SJSA1 (cell line): Measurements from ENCODE around the gene STAM2. TPM values are rescaled to one million over a fixed set of nuclear protein-coding genes. Genes with fewer than 3 reads are reported as not detected.
A peak's percentile ranks its signal among the peaks of the same experiment; 100 is the strongest.
"Not testable (repeated sequence)": the region's sequence is repeated elsewhere in the genome, so short reads cannot be mapped to it uniquely, and the experiment has no call there.

Experiments used
- DNase-seq, 2 experiments: peaks; one replicate each; pipeline ENCODE4 v3.0.0-alpha.2; 2015 to 2020; ENCODE audit warnings: low spot score in 2 of 2, low read depth in 1 of 2
- H3K27ac ChIP-seq: fragments of 250-450 bp; sonication (Bioruptor Pico); 2 replicates; pipeline ENCODE4 v1.5.1; 2020; ENCODE audit warnings: mild to moderate bottlenecking, moderate library complexity
- H3K27me3 ChIP-seq: fragments of 250-450 bp; sonication (Bioruptor Pico); replicated peaks from 2 replicates; pipeline ENCODE4 v1.5.1; 2020; ENCODE audit warnings: mild to moderate bottlenecking, moderate library complexity
- H3K36me3 ChIP-seq: fragments of 250-450 bp; sonication (Bioruptor Pico); 2 replicates; pipeline ENCODE4 v1.5.1; 2020; ENCODE audit warnings: mild to moderate bottlenecking
- H3K4me1 ChIP-seq: fragments of 250-450 bp; sonication (Bioruptor Pico); replicated peaks from 2 replicates; pipeline ENCODE4 v1.6.1; 2021; ENCODE audit warnings: mild to moderate bottlenecking
- H3K4me3 ChIP-seq: fragments of 250-450 bp; sonication (Bioruptor Pico); 2 replicates; pipeline ENCODE4 v1.5.1; 2020; ENCODE audit warnings: mild to moderate bottlenecking
- H3K9me3 ChIP-seq: fragments of 250-450 bp; sonication (Bioruptor Pico); replicated peaks from 2 replicates; pipeline ENCODE4 v1.5.1; 2020; ENCODE audit warnings: mild to moderate bottlenecking
- total RNA-seq: library from RNA; depleted of rRNA; stranded (reverse); fragments of >200 nt; shearing (Covaris generic); gene quantifications from 2 replicates; pipeline ENCODE4 v1.2.3, GENCODE V29; 2014

STAM2 gene
- total RNA-seq, 1 experiment from 2014 or later = 50.7 TPM

DNA sequence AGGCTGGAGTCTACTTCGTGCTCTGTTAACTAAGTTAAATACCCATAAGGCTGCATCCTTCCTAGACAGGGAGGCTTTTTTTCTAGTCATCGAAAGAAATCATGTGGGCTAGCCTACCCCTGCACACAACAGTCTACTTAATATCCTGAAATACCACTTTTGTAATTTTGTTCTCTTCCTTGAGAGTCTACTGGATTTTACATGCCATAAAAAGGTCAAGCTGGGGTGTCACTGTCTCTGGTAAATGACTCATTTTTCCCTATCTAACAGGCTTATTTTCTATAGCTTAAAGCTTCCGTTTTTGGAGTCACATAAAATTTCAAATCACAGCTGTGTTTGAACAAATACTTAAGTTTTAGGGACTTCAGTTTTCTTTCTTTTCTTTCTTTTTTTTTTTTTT lies 10.7 kb upstream of the STAM2 start:
- Histone ChIP-seq H3K27ac (no peak overlapping the region), H3K9me3 (no peaks in the 10 kb centered on the region), H3K36me3 (no peaks in the 10 kb centered on the region), H3K4me3 (no peak overlapping the region), H3K27me3 (no peaks in the 10 kb centered on the region), H3K4me1 (peaks cover 3% of the 10 kb centered on the region; the same call in 1 of the 2 replicates)
- DNase-seq = no peak

DNA sequence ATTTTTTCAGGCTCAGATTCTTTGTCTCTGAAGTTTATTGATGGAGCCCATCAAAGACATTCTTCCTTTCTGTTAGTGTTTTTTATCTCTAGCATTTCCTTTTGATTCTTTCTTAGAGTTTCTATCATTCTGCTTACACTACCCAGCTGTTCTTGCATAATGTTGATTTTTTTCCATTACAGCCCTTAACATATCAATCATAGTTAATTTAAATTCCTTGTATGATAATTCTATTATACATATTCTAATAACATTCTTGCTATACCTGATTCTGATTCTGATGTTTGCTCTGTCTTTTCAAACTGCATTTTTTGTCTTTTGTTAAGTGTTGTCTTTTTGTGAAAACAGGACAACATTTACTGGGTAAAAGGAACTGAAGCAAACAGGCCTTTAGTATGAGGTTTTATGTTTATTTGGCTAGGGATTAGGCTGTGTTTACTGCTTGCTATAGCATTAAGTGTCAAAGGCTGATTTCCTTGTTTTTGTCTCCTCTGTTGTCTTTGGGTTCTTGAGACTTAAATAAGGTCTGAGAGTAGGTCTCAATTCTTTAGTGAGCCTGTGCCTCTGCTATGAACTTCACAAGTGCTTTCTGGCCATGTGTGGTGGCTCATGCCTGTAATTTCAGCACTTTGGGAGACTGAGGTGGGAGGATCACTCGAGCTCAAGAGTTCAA lies 8.0 kb upstream of the STAM2 start:
- Histone ChIP-seq H3K4me1 (peaks cover 3% of the 10 kb centered on the region; the same call in 1 of the 2 replicates), H3K4me3 (no peak overlapping the region), H3K36me3 (no peaks in the 10 kb centered on the region), H3K27me3 (no peaks in the 10 kb centered on the region), H3K27ac (no peak overlapping the region), H3K9me3 (no peaks in the 10 kb centered on the region)
- no peak for DNase-seq

DNA sequence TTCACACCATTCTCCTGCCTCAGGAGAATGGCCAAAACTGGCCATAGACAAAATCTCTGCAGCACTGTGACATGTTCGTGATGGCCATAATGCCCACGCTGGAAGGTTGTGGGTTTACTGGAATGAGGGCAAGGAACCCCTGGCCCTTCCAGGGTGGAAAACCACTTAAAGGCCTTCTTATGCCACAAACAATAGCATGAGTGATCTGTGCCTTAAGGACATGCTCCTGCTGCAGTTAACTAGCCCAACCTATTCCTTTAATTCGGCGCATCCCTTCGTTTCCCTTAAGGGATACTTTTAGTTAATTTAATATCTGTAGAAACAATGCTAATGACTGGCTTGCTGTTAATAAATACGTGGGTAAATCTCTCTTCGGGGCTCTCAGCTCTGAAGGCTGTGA lies 2.1 kb upstream of the STAM2 start:
- H3K9me3 ChIP-seq, H3K4me1 ChIP-seq, H3K27ac ChIP-seq, H3K36me3 ChIP-seq, H3K4me3 ChIP-seq, DNase-seq, H3K27me3 ChIP-seq: not testable (repeated sequence)

DNA sequence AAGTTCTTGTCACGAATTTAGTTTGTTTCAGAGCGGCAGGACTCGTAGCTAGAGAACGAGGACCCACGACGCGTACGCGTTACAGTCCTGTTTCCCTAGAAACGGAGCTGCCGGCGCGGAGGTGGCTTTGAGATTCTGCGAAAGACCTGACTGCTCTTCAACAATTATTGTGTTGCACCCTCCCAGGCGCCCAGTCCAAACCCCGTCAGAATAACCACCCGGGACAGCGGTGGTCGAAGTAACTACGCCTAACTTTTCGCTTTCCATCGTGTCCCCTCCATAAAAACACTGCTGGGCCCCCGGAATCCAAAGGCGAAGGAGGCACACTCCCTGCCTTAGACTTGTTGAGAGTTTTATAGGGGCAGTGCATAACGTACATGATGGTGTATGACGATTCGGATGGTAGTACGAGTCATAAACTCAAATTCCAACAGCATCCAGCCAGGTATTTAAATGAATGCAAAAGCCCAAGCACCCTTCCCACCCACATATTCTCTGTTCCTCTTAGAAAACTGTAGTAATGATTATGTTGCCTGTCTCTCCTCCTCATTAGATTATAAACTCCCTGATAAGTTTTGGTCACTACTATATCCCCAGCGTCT lies 651 bp upstream of the STAM2 start:
- no peak for DNase-seq
- 0 out of 2 replicates have a peak, but pooled peaks cover 3% of the 10 kb centered on the region for H3K36me3 ChIP-seq
- H3K4me3 ChIP-seq = peak overlapping the region; percentile 72
- no peaks in the 10 kb centered on the region for H3K27me3 ChIP-seq
- H3K27ac ChIP-seq = peak overlapping the region; percentile 88
- H3K9me3 ChIP-seq = no peaks in the 10 kb centered on the region
- H3K4me1 ChIP-seq = peaks cover 6% of the 10 kb centered on the region

DNA sequence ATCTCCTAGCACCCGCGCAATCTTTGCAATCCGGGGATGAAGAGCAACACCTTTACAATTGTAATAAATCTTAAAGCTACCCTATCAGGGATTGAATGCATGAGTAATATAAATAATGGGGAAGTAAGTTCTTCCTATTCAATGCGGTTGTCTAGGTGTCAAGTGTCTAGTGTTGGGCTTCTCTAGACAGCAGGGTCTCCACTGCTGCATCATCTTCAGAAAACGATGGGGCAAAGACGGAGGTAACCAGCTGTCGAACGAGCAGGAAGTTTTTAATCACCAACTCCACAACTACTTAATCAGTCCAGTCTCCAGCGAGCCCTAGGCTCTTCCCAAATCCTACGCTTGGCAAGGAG lies 573 bp downstream of the STAM2 start:
- Histone ChIP-seq H3K36me3 (0 out of 2 replicates have a peak, but pooled peaks cover 3% of the 10 kb centered on the region), H3K9me3 (no peaks in the 10 kb centered on the region), H3K4me3 (peak overlapping the region; percentile 72), H3K27ac (peak overlapping the region; percentile 88), H3K4me1 (peaks cover 6% of the 10 kb centered on the region), H3K27me3 (no peaks in the 10 kb centered on the region)
- DNase-seq = no peak

DNA sequence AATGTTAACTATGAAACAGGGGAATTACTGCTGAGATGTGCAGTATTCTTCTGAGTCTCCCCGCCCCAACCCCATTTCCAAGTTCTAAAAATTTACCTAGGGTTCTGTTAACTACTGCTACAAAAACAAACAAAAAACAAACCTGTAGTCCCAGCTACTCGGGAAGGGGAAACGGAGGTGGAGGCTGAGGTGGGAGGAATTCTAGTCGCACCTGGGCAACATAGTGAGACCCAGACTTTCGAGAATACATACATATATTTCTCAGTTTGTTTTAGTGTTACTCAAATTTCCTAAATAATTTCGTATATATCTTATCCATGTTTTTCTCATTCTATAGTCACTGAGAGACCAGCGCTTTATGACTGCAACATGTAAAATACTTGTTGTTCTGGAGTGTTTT lies 989 bp downstream of the STAM2 start:
- 0 out of 2 replicates have a peak overlapping the region, but pooled peaks have one; percentile 88 for H3K27ac ChIP-seq
- no peaks in the 10 kb centered on the region for H3K27me3 ChIP-seq
- DNase-seq = no peak
- peaks cover 6% of the 10 kb centered on the region for H3K4me1 ChIP-seq
- H3K9me3 ChIP-seq = no peaks in the 10 kb centered on the region
- 0 out of 2 replicates have a peak, but pooled peaks cover 3% of the 10 kb centered on the region for H3K36me3 ChIP-seq
- H3K4me3 ChIP-seq = peak overlapping the region; percentile 72

DNA sequence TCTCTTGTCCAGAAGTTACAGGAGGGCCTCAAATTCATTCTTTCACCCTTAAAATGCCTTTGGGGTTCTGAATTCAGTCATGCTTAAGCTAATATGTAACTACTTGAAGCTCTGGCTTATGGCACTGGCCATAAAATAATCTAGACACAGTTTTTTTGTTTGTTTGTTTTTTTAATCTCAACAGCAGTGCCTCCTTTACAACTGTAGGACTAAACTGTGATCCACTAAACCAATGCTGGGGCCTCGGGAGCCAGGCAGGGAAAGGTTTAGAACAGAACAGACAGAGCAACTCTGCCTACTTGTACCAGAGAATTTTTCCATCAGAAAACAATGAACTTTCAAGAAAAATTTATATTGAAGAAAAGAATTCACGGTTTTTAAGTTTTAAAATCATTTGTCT lies 1.7 kb downstream of the STAM2 start:
- Histone ChIP-seq H3K36me3 (0 out of 2 replicates have a peak, but pooled peaks cover 3% of the 10 kb centered on the region), H3K4me3 (no peak overlapping the region), H3K27me3 (no peaks in the 10 kb centered on the region), H3K27ac (no peak overlapping the region), H3K9me3 (no peaks in the 10 kb centered on the region), H3K4me1 (peaks cover 6% of the 10 kb centered on the region)
- no peak for DNase-seq

DNA sequence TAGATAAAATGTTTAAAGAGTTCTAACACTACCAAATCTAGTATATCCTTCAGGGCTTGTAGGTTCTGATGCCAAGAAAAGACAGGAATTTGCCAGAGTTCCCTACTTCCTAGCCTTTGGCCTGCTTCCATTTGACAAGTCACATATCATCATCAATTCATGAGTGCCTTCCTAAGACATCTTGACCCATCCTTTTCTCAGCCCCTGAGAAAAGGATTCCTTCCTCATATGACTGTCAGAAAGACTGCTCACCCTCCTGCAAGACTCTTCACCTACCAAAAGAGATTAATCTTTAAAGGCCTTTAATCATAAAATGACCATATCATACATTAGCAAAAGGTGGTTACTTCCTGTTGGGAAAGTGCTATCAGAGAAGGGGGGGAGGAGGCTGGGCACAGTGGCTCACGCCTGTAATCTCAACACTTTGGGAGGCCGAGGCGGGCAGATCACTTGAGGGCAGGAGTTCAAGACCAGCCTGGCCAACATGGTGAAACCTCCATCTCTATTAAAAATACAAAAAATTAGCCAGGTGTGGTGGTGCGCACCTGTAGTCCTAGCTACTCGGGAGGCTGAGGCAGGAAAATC lies 3.3 kb downstream of the STAM2 start:
- not testable (repeated sequence) for H3K4me1 ChIP-seq, H3K4me3 ChIP-seq, H3K27me3 ChIP-seq, DNase-seq, H3K36me3 ChIP-seq, H3K9me3 ChIP-seq, H3K27ac ChIP-seq

DNA sequence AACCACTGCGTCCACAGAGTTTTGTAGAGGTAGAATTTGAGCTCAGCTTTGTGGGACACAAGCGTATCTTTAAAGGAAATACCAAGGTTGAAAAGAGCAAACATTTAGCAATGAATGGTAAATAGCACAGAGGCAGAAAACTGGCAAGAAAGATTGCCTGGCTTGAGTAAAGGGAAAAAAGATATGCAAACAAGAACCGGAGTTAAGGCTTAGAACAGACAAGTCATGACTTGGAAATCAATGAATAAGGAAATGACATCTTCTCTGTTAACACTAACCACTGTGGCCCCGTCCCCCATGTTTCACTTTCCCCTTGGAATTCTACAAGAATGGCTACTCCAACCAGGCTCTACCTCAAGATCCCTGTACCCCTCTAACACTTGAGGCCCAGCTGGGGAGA lies 3.8 kb downstream of the STAM2 start:
- DNase-seq = no peak
- no peak overlapping the region for H3K4me3 ChIP-seq
- H3K36me3 ChIP-seq = 0 out of 2 replicates have a peak, but pooled peaks cover 3% of the 10 kb centered on the region
- H3K9me3 ChIP-seq = no peaks in the 10 kb centered on the region
- peaks cover 11% of the 10 kb centered on the region for H3K4me1 ChIP-seq
- no peak overlapping the region for H3K27ac ChIP-seq
- H3K27me3 ChIP-seq = no peaks in the 10 kb centered on the region

DNA sequence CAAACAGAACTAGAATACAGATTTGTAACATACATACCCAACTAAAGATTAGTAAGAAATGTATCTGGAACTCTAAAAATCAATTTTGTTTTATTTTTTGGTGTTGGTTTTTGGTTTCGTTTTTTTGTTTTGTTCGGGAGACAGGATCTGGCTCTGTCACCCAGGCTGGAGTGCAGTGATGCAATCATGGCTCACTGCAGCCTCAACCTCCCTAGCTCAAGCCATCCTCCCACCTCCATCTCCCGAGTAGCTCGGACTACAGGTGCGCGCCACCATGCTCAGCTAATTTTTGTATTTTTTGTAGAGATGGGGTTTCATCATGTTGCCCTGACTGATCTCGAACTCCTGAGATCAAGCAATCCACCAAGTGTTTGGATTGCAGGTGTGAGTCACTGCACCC lies 6.4 kb downstream of the STAM2 start:
- H3K27me3 ChIP-seq, H3K9me3 ChIP-seq, H3K36me3 ChIP-seq, H3K27ac ChIP-seq, DNase-seq, H3K4me3 ChIP-seq: not testable (repeated sequence)
- peaks cover 12% of the 10 kb centered on the region for H3K4me1 ChIP-seq

DNA sequence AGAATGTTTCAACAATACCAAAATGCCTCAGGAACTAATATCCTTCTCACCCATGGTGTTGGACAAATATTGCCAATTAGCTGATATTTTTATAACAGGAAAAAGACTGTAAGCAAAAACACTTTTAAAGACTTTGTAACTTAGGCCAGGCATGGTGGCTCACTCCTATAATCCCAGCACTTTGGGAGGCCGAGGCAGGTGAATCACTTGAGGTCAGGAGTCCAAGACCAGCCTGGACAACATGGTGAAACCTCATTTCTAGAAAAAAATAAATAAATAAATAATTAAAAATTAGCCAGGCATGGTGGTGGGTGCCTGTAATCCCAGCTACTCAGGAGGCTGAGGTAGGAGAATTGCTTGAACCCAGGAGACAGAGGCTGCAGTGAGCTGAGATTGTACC lies 8.1 kb downstream of the STAM2 start:
- not testable (repeated sequence) for DNase-seq, H3K4me3 ChIP-seq, H3K27me3 ChIP-seq, H3K27ac ChIP-seq, H3K9me3 ChIP-seq, H3K36me3 ChIP-seq, H3K4me1 ChIP-seq

DNA sequence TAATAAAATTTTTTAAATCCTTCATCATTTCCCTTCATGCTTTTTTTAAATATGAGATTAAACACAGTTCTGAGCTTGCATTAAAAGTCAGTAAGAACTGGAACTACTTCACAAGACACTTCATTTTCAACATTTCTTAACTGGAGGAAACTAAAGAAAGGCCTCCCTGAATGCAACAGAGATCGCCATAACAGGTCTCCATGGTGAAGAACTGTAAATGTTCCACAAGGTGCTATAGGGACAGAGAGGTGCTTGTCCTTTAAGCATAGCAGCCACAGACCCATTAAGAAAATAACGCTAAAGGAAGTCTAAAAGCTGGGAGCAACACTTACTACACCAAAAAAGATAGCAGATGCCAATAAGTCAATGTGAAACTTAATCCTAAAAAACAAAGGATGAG lies 8.5 kb downstream of the STAM2 start:
- Histone ChIP-seq H3K27me3 (no peaks in the 10 kb centered on the region), H3K9me3 (no peaks in the 10 kb centered on the region), H3K4me1 (peaks cover 9% of the 10 kb centered on the region; the same call in 1 of the 2 replicates), H3K36me3 (no peaks in the 10 kb centered on the region), H3K27ac (0 out of 2 replicates have a peak overlapping the region, but pooled peaks have one; percentile 5), H3K4me3 (no peak overlapping the region)
- no peak for DNase-seq

DNA sequence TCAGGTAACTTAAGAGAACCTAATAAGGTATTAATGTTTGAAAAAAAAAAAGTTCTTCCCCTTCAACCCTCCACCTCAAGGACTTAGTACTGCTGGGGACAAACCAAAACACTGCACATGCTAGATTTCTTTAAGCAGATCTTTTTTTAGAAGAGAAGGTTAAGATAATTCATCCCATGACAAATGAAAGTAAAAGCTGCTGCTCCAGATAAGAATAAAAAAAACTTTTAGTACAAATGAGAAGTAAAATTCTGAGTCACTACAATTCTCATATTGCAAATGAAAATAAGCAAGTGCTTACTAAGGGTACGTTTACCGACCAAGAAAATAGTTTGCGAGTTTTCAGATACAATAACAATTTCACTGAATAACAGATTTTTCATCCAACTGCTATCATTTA lies 8.9 kb downstream of the STAM2 start:
- no peaks in the 10 kb centered on the region for H3K27me3 ChIP-seq
- peaks cover 9% of the 10 kb centered on the region; the same call in 1 of the 2 replicates for H3K4me1 ChIP-seq
- no peak overlapping the region for H3K27ac ChIP-seq
- peak in 1 of 2 experiments; percentile 4 for DNase-seq
- H3K36me3 ChIP-seq = no peaks in the 10 kb centered on the region
- no peak overlapping the region for H3K4me3 ChIP-seq
- H3K9me3 ChIP-seq = no peaks in the 10 kb centered on the region

DNA sequence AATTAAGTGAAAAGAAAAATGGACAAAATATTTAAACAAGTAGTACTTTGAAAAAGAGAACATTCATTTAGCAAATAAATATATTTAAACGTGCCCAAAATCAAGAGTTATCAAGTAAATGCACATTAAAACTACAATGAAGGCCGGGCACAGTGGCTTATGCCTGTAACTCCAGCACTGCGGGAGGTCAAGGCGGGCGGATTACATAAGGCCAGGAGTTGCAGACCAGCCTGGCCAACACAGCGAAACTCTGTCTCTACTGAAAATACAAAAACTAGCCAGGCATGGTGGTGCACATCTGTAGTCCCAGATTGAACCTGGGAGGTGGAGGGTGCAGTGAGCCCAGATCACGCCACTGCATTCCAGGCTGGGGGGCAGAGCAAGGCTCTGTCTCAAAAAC lies 9.8 kb downstream of the STAM2 start:
- Histone ChIP-seq H3K27me3 (no peaks in the 10 kb centered on the region), H3K9me3 (no peaks in the 10 kb centered on the region), H3K4me3 (no peak overlapping the region), H3K36me3 (no peaks in the 10 kb centered on the region), H3K4me1 (peaks cover 9% of the 10 kb centered on the region; the same call in 1 of the 2 replicates), H3K27ac (no peak overlapping the region)
- DNase-seq = no peak
